HEK293T (cell line): ENCODE results near the gene EXOC6B.

Experiments used
- CTCF ChIA-PET: fragments of 350-600 bp; formaldehyde crosslinking; extraction: SDS; loops from one replicate; lab custom pipeline; 2021; ENCODE audit warnings: antibody characterized with exemption, inconsistent platforms; lab: Yijun Ruan, JAX
- POLR2A ChIA-PET: fragments of 350-600 bp; formaldehyde crosslinking; extraction: SDS; loops from one replicate; lab custom pipeline; 2020; ENCODE audit warnings: antibody characterized with exemption, inconsistent platforms; lab: Yijun Ruan, JAX
- DNase-seq: peaks from one replicate; pipeline ENCODE4 v3.0.0; 2012; ENCODE audit warnings: mixed read lengths; ENCODE audit errors: extremely low spot score
- ARNT ChIP-seq: fragments of 450-650 bp; IDR thresholded peaks from 2 replicates; pipeline ENCODE4 v1.6.1; 2017; ENCODE audit warnings: mild to moderate bottlenecking
- BHLHE40 ChIP-seq: fragments of 450-650 bp; IDR thresholded peaks from 2 replicates; pipeline ENCODE4 v1.6.1; 2016; ENCODE audit warnings: mild to moderate bottlenecking, moderate library complexity, borderline replicate concordance
- CTBP1 ChIP-seq: fragments of 450-650 bp; IDR thresholded peaks from 2 replicates; pipeline ENCODE4 v1.6.1; 2016; ENCODE audit warnings: borderline replicate concordance
- ELF4 ChIP-seq: fragments of 450-650 bp; IDR thresholded peaks from 2 replicates; pipeline ENCODE4 v1.6.1; 2017; ENCODE audit warnings: antibody characterized with exemption
- FOXA1 ChIP-seq: fragments of 450-650 bp; IDR thresholded peaks from 2 replicates; pipeline ENCODE4 v1.6.1; 2016; ENCODE audit warnings: mild to moderate bottlenecking
- FOXK2 ChIP-seq: fragments of 450-650 bp; IDR thresholded peaks from 2 replicates; pipeline ENCODE4 v1.6.1; 2016; ENCODE audit warnings: mild to moderate bottlenecking
- FOXM1 ChIP-seq: fragments of 450-650 bp; IDR thresholded peaks from 2 replicates; pipeline ENCODE4 v1.6.1; 2017; ENCODE audit warnings: mild to moderate bottlenecking, borderline replicate concordance
- HDGF ChIP-seq: fragments of 450-650 bp; IDR thresholded peaks from 2 replicates; pipeline ENCODE4 v1.6.1; 2017; ENCODE audit warnings: antibody characterized with exemption, borderline replicate concordance
- L3MBTL2 ChIP-seq: fragments of 450-650 bp; conservative IDR thresholded peaks from 2 replicates; pipeline ENCODE4 v1.6.1; 2016; ENCODE audit warnings: mild to moderate bottlenecking
- LEF1 ChIP-seq: fragments of 450-650 bp; IDR thresholded peaks from 2 replicates; pipeline ENCODE4 v1.6.1; 2017; ENCODE audit warnings: mild to moderate bottlenecking, borderline replicate concordance
- NFRKB ChIP-seq: fragments of 450-650 bp; IDR thresholded peaks from 2 replicates; pipeline ENCODE4 v1.6.1; 2016; ENCODE audit warnings: mild to moderate bottlenecking, moderate library complexity
- SP1 ChIP-seq: fragments of 450-650 bp; IDR thresholded peaks from 2 replicates; pipeline ENCODE4 v1.6.1; 2017
- SUZ12 ChIP-seq: fragments of 450-650 bp; IDR thresholded peaks from 2 replicates; pipeline ENCODE4 v1.6.1; 2016; ENCODE audit warnings: mild to moderate bottlenecking
- TARDBP ChIP-seq: fragments of 450-650 bp; IDR thresholded peaks from 2 replicates; pipeline ENCODE4 v1.6.1; 2016
- ZNF384 ChIP-seq: fragments of 450-650 bp; IDR thresholded peaks from 2 replicates; pipeline ENCODE4 v1.6.1; 2016
- TF ChIP-seq, protein P1 (sequence below): fragments of 450-650 bp; IDR thresholded peaks from 2 replicates; pipeline ENCODE4 v1.6.1; 2016

EXOC6B gene

DNA sequence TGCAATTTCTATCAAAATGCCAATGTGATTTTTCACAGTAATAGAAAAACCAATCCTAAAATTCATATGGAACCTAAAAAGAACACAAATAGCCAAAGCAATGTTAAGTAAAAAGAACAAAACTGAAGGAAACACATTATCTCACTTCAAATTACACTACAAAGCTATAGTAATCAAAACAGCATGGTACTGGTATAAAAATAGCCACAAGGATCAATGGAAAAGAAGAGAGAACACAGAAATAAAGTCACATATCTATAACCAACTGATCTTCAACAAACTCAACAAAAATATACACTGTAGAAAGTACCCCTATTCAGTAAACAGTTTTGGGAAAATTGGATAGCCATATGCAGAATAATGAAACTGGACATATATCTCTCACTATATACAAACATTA, 426.0 kb downstream of the EXOC6B start:
- ChIA-PET CTCF (no interaction called here), POLR2A (no interaction called here)
- TF ChIP-seq FOXM1 (no peak), LEF1 (no peak), HDGF (no peak), BHLHE40 (no peak), ZNF384 (no peak), ARNT (no peak), SP1 (no peak), TARDBP (no peak), FOXA1 (no peak), L3MBTL2 (no peak), ELF4 (no peak), CTBP1 (no peak)
- TF ChIP-seq, protein P1, sequence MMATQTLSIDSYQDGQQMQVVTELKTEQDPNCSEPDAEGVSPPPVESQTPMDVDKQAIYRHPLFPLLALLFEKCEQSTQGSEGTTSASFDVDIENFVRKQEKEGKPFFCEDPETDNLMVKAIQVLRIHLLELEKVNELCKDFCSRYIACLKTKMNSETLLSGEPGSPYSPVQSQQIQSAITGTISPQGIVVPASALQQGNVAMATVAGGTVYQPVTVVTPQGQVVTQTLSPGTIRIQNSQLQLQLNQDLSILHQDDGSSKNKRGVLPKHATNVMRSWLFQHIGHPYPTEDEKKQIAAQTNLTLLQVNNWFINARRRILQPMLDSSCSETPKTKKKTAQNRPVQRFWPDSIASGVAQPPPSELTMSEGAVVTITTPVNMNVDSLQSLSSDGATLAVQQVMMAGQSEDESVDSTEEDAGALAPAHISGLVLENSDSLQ = no peak
- no peak for DNase-seq

DNA sequence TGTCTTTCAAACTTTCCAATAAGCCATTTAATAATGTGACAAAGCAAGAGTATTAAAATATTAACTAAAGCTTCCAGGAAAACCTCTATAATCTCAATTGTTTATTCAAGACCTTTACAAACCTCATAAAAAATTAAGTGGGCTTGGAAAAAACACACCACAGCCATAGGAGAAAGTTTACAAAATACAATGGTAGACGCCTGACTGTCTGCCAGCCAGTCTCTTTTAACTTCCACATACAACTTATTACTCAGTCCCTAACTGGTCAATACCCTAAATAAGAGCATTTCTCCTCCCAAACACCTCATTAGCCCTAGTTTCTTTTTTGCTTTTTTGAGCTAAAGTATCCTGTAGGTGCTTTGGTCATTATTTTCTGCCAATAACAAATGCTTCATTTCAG, 430.7 kb downstream of the EXOC6B start:
- TF ChIP-seq FOXA1 (no peak), LEF1 (no peak), BHLHE40 (no peak), ARNT (no peak)
- no peak for DNase-seq
- ChIA-PET CTCF (no interaction called here), POLR2A (no interaction called here)

DNA sequence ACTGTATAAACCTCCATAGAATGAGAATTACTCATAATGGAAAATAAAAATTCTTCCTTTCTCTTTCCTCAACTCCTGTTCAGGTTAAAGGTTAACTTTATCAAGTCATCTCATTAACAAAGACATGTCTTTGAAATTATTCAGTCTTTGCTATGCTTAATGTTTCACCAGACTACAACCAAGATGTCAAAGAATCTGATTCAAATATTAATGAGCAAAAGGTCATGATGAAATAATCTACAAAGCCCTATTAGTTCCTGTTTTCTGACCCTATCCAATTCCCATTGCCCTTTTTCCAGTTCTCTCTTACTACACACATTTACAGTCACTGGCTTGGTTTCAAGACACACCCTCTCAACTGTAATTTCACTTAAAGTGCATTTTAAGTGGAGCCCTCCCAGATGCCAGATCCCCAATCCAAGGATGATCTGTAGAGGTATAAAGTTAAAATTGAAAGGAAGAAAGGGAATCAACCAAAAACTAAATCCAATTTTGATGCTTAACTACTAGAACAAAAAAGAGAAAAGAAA, 431.2 kb downstream of the EXOC6B start:
- CTCF ChIA-PET = no interaction called here
- TF ChIP-seq FOXM1 (no peak), ELF4 (no peak), SP1 (no peak), CTBP1 (no peak), FOXA1 (no peak), ZNF384 (no peak), NFRKB (no peak), HDGF (no peak)
- DNase-seq = peak; percentile 5
- POLR2A ChIA-PET = no interaction called here

DNA sequence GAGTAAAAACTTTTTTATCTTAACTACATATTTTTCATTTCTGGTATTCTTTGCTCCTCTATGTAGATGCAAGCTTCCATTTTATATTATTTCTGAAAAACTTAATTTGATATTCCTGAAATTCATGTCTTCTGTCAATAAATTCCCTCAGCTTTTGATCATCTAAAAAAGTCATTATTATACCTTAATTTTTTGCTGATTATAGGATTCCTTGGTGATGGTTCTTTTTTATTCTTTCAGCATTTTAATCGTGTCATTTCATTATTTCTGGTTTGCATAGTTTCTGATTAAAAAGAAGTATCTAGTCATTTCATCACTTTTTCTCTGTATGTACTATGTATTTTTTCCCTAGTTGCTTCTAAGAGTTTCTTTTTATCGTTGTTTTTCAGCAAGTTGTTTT, 436.4 kb downstream of the EXOC6B start:
- POLR2A ChIA-PET = no interaction called here
- CTCF ChIA-PET = no interaction called here
- no peak for TF ChIP-seq FOXA1
- TF ChIP-seq SUZ12 = no peak
- TF ChIP-seq LEF1 = no peak
- TF ChIP-seq, protein P1 = no peak
- TF ChIP-seq NFRKB = no peak
- no peak for TF ChIP-seq L3MBTL2
- TF ChIP-seq ARNT = no peak
- TF ChIP-seq SP1 = no peak
- TF ChIP-seq ZNF384 = no peak
- no peak for TF ChIP-seq ELF4
- TF ChIP-seq TARDBP = no peak
- no peak for TF ChIP-seq FOXK2
- no peak for TF ChIP-seq BHLHE40
- no peak for TF ChIP-seq CTBP1
- TF ChIP-seq FOXM1 = no peak
- TF ChIP-seq HDGF = no peak
- no peak for DNase-seq

DNA sequence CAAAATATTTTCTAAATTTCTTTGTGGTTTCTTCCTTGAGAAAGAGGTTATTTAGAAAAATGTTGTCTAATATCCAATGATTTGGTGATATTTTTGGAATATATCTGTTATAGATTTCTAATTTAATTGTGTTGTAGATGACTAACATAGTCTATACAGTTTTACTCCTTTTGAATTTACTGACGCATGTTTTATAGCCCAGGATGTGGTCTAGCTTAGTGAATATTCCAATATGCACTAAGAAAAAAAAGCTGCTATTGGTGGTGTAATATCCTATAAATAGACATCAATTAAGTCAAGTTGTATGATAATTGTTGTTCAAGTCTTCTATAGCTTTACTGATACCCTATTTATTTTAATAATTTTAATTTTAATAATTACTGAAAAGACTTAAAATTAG, 437.6 kb downstream of the EXOC6B start:
- CTCF ChIA-PET = no interaction called here
- POLR2A ChIA-PET = no interaction called here
- DNase-seq = no peak
- TF ChIP-seq BHLHE40 = no peak
- TF ChIP-seq CTBP1 = no peak
- TF ChIP-seq FOXA1 = no peak
- no peak for TF ChIP-seq LEF1
- no peak for TF ChIP-seq ARNT
- no peak for TF ChIP-seq FOXM1
- TF ChIP-seq ELF4 = no peak
- TF ChIP-seq ZNF384 = no peak
- TF ChIP-seq FOXK2 = no peak
- no peak for TF ChIP-seq SP1
- TF ChIP-seq SUZ12 = no peak
- TF ChIP-seq L3MBTL2 = no peak
- TF ChIP-seq NFRKB = no peak
- TF ChIP-seq TARDBP = no peak

DNA sequence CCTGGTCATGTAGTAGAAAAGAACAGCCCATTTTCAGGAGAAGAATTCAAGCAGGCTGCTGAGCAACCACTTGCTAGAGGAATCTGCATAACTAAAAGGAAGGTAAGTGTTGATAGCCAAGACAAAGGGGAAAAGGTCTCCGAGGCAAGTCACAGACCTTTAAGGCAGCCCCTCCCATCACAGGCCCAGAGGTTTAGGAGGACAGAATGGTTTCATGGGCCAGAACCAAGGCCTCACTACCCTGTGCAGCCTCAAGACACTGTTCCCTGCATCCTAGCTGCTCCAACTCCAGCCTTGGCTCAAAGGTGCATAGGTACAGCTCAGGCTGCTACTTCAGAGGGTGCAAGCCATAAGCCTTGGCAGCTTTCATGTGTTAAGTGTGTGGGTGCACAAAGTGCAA, 439.5 kb downstream of the EXOC6B start:
- ChIA-PET POLR2A (no interaction called here), CTCF (no interaction called here)
- DNase-seq = no peak

DNA sequence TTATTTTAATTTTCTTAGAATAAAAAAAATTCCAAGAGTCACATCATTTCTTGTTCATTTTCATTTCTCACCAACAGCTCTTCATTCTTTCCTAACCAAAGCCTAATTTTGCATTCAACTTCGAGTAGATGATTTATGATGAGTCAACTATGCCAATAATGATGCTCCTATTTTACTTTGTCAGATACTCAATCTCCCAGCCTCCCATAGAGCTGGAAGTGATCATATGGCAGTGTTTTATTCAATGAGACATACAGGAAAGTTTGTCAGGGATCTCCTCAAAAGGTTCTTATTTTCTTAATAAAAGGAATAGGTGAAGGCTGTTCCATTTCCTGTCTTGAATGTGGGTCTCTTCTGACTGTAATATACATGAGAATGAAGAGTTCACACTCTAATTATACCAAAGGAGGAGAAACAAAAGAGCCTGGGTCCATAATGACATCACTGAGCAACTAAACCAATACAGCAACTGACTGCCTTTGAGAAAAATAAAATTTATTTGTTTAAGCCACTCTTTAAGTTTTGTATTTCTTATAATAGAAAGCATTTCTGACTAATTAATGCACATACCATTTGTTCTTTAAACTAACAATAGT, 447.0 kb downstream of the EXOC6B start:
- POLR2A ChIA-PET = no interaction called here

More for the DNA sequence above, 439.5 kb downstream of the EXOC6B start:
- no peak for TF ChIP-seq ARNT
- no peak for TF ChIP-seq HDGF
- TF ChIP-seq L3MBTL2 = no peak
- TF ChIP-seq FOXM1 = no peak
- TF ChIP-seq TARDBP = no peak
- no peak for TF ChIP-seq ZNF384
- no peak for TF ChIP-seq LEF1

More for the DNA sequence above, 447.0 kb downstream of the EXOC6B start:
- TF ChIP-seq SUZ12 (no peak), ZNF384 (no peak), TARDBP (no peak), HDGF (no peak), NFRKB (no peak), ELF4 (no peak), FOXK2 (no peak)
- CTCF ChIA-PET = no interaction called here
- DNase-seq = no peak
